RCC 7860 (cell line): Measurements from ENCODE around the gene HSBP1L1.

Source experiments
- DNase-seq: peaks from one replicate; pipeline ENCODE4 v3.0.0-alpha.2; 2015; ENCODE audit warnings: low spot score
- FAIRE-seq: peaks from 2 replicates; lab custom pipeline; 2012; peaks lifted over from hg19 to GRCh38; lab: Jason Lieb, UNC

Gene HSBP1L1

GRCh38 chr18:79928563-79928960, 35.9 kb upstream of the HSBP1L1 start:
- FAIRE-seq: no peak
- DNase-seq: no peak

DNA sequence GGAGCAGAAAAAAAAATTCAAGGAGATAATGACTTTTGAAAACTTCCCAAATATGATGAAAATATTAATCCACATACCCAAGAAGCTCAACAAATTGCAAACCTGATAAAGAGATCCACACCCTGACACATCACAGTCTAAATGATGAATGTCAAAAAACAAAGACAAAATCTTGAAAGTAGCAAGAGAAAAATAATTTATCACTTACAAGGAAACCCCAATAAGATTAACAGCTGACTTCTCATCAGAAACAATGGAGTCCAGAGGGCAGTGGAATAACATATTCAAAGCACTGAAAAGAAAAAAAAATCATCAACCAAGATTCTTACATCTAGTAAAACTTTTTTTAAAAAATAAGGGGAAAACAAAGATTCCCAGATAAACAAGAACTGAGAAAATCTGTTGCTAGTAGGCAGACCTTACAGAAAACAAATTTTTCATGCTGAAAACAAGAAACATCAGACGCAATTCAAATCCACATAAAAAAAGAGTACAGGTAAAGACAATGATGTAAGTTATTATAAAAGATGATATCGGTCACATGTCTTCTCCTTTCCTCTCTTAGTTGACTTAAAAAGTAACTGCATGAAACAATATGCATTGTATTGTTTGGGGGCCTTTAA, 34.3 kb upstream of the HSBP1L1 start:
- FAIRE-seq (no peak), DNase-seq (peak; percentile 38)

- no peak for FAIRE-seq
- no peak for DNase-seq
Measured at GRCh38 chr18:79931475-79931874, 33.0 kb upstream of the HSBP1L1 start.

DNA sequence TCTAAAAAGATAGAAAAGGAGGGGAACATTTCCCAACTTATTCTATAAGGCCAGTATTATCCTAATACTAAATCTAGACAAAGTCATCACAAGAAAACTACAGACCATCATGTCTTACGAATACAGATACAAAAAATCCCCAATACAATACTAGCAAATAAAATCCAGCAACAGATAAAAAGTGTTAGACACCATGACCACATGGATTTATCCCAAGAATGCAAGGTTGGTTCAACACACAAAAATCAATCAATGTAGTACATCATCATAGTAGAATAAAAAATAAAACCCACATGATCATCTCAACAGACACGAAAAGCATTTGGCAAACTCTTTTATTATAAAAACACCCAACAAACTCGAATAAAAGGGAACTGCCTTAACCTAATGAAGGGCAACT, 31.5 kb upstream of the HSBP1L1 start:
- no peak for FAIRE-seq
- no peak for DNase-seq

GRCh38 chr18:79933765-79934164, 30.7 kb upstream of the HSBP1L1 start:
- FAIRE-seq: no peak
- DNase-seq: no peak

GRCh38 chr18:79934311-79935097, 29.9 kb upstream of the HSBP1L1 start:
- DNase-seq (no peak), FAIRE-seq (no peak)

DNA sequence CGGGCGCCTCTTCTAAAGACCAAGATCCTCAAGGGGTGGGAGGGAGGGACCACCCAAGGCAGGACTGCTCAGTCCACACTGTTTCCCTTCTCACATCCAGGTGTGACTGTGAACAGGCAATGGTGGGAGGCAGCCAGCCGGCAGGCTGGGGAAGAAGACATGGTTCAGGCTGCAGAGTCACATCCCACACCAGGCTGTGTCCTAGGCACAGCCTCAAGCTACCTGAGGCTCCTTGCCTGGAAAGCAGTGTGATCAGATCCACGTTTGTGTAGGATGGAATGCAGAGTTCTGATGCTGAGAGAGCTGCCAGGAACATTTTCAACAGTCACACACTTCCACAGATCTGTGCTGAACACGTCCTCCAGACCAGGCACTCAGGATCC, 29.4 kb upstream of the HSBP1L1 start:
- FAIRE-seq: no peak

DNA sequence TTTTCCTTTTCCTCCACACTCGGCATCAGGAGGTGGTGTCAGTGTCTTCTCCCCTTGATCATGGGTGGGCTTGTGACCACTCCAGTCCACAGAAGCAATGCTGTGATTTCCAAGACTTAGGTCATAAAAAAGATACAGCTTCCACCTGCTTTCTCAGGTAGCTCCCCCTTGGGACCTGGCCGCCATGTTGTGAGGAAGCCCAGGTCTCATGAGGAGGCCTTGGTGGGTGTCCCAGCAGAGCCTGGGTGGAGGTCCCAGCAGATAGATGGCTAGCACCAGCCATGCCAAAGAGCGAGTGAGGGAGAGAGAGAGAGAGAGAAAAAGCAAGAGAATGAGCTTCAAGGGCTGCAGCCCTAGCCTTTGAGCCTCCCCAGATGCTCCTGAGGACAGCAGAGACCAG, 28.9 kb upstream of the HSBP1L1 start:
- FAIRE-seq (no peak), DNase-seq (no peak)

More for the DNA sequence above, 29.4 kb upstream of the HSBP1L1 start:
- DNase-seq: no peak

DNA sequence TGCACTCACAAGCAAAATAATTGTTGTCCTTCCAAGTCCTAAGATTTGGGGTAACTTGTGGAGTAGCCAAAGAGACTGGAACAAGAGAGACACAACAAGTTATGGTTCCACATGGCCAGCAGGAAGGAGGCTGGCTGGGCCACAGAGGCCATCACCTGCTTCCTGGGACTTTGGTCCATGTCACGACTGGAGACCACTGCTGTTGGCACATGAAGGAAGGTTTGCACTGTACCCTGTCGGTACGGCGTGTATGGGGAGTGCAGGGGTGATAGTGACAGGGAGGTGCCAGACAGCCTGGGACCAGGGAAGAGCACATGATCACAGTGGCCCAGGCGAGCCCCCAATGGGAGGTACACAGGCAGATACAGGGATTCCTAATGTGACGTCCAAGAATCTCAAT, 28.5 kb upstream of the HSBP1L1 start:
- no peak for FAIRE-seq

GRCh38 chr18:79936641-79937040, 27.8 kb upstream of the HSBP1L1 start:
- FAIRE-seq (no peak), DNase-seq (no peak)

More for the DNA sequence above, 28.5 kb upstream of the HSBP1L1 start:
- DNase-seq: no peak

DNA sequence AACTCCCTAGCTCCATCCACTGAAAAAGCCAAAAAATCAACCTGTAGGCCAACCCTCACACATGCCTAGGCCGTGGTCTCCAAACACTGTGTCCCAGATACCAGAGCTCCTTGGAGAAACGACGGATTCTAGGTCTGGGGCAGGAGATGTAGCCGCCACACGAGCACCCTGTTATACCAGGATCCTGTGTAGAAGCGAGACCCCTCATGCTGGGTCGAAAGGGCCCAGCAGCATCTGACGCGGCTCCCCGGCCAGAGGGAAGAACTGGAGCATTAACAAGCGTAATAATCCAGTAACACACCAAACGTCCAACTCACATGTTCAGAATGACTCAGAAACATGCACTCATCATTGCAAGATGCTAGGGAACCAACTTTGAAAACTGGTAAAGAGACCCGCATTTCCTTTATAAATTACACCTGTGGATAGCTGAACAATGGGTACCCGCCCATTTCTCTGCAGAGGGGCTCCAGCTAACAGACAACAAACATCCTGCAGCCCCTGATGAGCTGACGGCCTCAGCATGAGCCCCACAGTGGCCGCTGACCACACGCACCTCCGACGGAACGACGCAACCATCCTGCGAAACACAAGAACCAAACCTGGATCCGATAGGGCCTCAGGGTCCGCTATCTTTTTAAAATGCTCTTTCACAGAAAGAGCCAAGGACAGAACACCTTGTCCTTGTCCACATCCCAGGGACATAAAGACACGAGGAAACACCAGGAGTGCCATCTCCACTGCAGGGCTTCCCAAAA, 27.2 kb upstream of the HSBP1L1 start:
- DNase-seq: no peak
- FAIRE-seq: no peak

DNA sequence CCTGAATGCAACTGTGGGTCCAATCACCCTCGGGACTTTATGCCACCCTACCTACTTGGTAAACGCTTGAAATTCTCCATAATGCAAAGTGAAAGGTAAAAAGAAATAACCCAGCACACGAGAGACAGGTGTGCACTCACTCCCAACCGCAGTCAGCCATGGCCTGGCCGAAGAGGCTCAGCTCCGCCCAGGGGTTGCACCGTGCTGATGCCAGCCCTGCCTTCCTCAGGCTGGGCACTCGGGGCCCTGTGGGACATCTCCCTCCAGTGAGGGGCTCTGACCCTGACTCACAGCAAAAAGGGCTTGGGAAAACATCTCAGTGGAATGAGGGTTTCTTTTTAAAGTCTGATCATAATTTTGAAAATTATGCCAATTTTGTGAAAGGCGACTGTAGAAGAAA, 26.2 kb upstream of the HSBP1L1 start:
- FAIRE-seq (no peak), DNase-seq (no peak)

- FAIRE-seq: no peak
Measured at GRCh38 chr18:79939096-79939495, 25.3 kb upstream of the HSBP1L1 start.

GRCh38 chr18:79940126-79940813, 24.2 kb upstream of the HSBP1L1 start:
- DNase-seq (no peak), FAIRE-seq (no peak)

More at GRCh38 chr18:79939096-79939495, 25.3 kb upstream of the HSBP1L1 start:
- DNase-seq: no peak

GRCh38 chr18:79940814-79941472, 23.5 kb upstream of the HSBP1L1 start:
- FAIRE-seq (no peak), DNase-seq (no peak)

- no peak for DNase-seq
- FAIRE-seq: no peak
Measured at GRCh38 chr18:79941473-79942119, 22.8 kb upstream of the HSBP1L1 start.

DNA sequence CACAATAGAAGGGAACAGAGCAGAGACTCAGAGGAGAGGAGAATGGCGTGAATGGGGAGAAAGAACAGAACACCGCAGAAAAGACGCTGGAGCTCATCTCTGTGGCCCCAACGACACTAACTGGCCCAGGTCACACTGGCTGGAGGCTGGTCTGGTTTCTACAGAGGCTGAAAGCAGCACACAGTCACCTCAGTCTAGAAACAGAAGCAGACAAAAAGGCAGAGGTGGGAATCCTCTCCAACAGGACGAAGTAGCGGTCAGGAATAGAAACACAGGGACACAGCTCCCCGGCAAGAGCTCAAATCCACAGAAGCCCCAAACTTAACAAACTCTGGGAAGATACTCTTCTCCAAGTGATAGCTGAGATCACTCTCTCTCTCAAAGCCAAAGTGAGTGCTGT, 22.2 kb upstream of the HSBP1L1 start:
- DNase-seq: no peak
- FAIRE-seq: no peak

GRCh38 chr18:79942786-79943607, 21.4 kb upstream of the HSBP1L1 start:
- FAIRE-seq (no peak), DNase-seq (no peak)

GRCh38 chr18:79943608-79944125, 20.8 kb upstream of the HSBP1L1 start:
- DNase-seq (no peak), FAIRE-seq (no peak)
